SHP77 treated with DMSO at 0.1 percent for 48 hours (cell line): ENCODE data around the gene SNRNP70.
"Not testable (repeated sequence)": the region's sequence is repeated elsewhere in the genome, so short reads cannot be mapped to it uniquely, and the experiment has no call there.

Experiments
- DNase-seq: peaks from one replicate; lab custom pipeline; 2025; lab: John Stamatoyannopoulos, UW

SNRNP70 gene

GRCh38 chr19:49120325-49120683 is 35.1 kb downstream of the SNRNP70 start:
- DNase-seq: no peak

- no peak for DNase-seq
Measured at GRCh38 chr19:49120868-49121267, 35.6 kb downstream of the SNRNP70 start.

GRCh38 chr19:49121841-49122240 is 36.6 kb downstream of the SNRNP70 start:
- not testable (repeated sequence) for DNase-seq

- DNase-seq: not testable (repeated sequence)
Measured at GRCh38 chr19:49123285-49123684, 38.0 kb downstream of the SNRNP70 start.

- no peak for DNase-seq
Measured at GRCh38 chr19:49125025-49125731, 39.9 kb downstream of the SNRNP70 start.

- DNase-seq: no peak
Measured at GRCh38 chr19:49126575-49126974, 41.3 kb downstream of the SNRNP70 start.

GRCh38 chr19:49127225-49127624 is 42.0 kb downstream of the SNRNP70 start:
- DNase-seq: not testable (repeated sequence)

GRCh38 chr19:49127674-49128544 is 42.7 kb downstream of the SNRNP70 start:
- peak; percentile 84 for DNase-seq

GRCh38 chr19:49128545-49129237 is 43.4 kb downstream of the SNRNP70 start:
- no peak for DNase-seq

- DNase-seq: peak; percentile 61
Measured at GRCh38 chr19:49129238-49129583, 44.0 kb downstream of the SNRNP70 start.

GRCh38 chr19:49130325-49130724 is 45.1 kb downstream of the SNRNP70 start:
- no peak for DNase-seq

GRCh38 chr19:49132974-49133609 is 47.8 kb downstream of the SNRNP70 start:
- DNase-seq: no peak

- DNase-seq: no peak
Measured at GRCh38 chr19:49133621-49134454, 48.6 kb downstream of the SNRNP70 start.

GRCh38 chr19:49135686-49136085 is 50.4 kb downstream of the SNRNP70 start:
- no peak for DNase-seq

GRCh38 chr19:49136771-49137171 is 51.5 kb downstream of the SNRNP70 start:
- no peak for DNase-seq

GRCh38 chr19:49140951-49141350 is 55.7 kb downstream of the SNRNP70 start:
- no peak for DNase-seq

- DNase-seq: no peak
Measured at GRCh38 chr19:49141352-49141751, 56.1 kb downstream of the SNRNP70 start.

- peak; percentile 49 for DNase-seq
Measured at GRCh38 chr19:49142866-49143335, 57.6 kb downstream of the SNRNP70 start.

- peak; percentile 9 for DNase-seq
Measured at GRCh38 chr19:49145573-49146407, 60.5 kb downstream of the SNRNP70 start.

GRCh38 chr19:49146408-49146770 is 61.1 kb downstream of the SNRNP70 start:
- not testable (repeated sequence) for DNase-seq
